GM12872 (cell line): Measurements from ENCODE around the gene DNASE2.
A peak's percentile ranks its signal among the peaks of the same experiment; 100 is the strongest.

Source experiments
- CTCF ChIP-seq: IDR thresholded peaks from 3 replicates; pipeline ENCODE4 v1.5.1; 2011; ENCODE audit warnings: low read depth, mild to moderate bottlenecking, low read length, moderate library complexity; ENCODE audit not compliant: insufficient read depth

DNASE2 gene

GRCh38 chr19:12847159-12848139 is 33.8 kb downstream of the DNASE2 start:
- peak; percentile 96 for TF ChIP-seq CTCF

DNA sequence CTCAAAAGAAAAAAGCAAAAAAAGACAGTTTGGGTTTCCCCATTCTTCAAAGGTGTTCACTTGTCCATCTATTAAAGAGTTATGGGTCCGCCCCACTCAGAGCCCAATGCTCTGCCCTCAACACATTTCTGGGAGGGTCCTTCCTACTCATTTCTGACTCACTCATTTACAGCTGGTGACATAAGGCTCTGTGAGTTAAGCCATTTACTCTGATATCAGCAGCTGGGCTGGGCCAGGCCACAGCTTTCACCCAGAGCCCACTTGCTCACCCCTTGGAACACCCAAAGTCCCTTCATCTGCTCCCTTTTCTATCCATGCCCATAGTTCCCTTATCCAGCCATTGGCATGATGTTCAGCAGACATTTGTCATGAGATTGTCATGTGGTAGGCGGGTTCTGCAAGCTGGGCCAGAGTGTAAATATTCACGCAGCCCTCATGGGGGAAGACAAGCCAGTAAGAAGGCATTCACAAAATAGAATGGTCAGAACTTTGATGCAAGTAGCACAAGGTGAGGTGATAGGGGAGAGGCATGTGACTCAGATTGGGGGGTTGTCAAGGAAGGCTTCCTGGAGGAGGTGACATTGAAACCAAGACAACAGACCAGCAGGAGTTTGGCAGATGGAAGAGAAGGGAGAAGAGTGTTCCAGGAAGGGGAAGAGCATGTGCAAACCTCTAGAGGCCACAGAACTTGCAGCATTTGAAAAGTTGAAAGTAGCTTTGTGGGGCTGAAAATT is 37.1 kb downstream of the DNASE2 start:
- TF ChIP-seq CTCF = no peak

DNA sequence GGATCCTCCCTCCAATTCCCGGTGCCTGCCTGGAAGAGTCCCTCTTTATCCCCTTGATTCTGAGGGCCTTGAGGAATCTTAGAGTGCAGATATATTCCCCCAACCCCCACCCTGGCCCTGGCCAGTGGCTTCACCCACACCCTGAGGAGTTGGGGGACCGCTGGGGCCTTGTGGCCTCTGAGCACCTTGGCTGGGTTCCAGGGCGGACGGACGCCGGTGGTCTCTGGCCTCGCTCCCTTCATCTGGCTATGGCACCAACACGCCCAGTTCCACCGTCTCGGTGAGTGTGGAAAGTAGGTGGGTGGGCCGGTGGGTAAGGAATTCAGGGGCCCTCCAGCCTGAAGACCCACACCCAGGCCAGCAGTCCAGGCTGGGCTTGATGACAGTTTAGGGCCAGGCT is 37.9 kb downstream of the DNASE2 start:
- no peak for TF ChIP-seq CTCF

DNA sequence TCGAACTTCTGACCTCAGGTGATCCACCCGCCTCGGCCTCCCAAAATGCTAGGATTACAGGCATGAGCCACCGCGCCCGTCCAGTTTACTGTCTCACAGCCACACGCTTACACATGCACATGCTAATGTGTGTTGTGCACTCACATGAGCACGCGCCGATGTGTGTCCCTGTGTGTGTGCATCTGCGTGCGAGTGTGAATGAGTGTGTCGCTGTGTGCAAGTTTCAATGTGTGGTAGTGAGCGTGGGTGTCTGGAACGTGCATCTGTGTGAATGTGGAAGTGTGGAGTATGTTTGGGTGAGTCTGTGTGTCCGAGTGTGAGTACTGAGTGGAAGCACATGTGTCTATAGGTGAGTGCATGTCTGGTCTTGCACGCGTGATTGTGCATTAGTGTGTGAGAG is 38.7 kb downstream of the DNASE2 start:
- TF ChIP-seq CTCF = no peak

GRCh38 chr19:12841094-12841493 is 40.2 kb downstream of the DNASE2 start:
- TF ChIP-seq CTCF = no peak

DNA sequence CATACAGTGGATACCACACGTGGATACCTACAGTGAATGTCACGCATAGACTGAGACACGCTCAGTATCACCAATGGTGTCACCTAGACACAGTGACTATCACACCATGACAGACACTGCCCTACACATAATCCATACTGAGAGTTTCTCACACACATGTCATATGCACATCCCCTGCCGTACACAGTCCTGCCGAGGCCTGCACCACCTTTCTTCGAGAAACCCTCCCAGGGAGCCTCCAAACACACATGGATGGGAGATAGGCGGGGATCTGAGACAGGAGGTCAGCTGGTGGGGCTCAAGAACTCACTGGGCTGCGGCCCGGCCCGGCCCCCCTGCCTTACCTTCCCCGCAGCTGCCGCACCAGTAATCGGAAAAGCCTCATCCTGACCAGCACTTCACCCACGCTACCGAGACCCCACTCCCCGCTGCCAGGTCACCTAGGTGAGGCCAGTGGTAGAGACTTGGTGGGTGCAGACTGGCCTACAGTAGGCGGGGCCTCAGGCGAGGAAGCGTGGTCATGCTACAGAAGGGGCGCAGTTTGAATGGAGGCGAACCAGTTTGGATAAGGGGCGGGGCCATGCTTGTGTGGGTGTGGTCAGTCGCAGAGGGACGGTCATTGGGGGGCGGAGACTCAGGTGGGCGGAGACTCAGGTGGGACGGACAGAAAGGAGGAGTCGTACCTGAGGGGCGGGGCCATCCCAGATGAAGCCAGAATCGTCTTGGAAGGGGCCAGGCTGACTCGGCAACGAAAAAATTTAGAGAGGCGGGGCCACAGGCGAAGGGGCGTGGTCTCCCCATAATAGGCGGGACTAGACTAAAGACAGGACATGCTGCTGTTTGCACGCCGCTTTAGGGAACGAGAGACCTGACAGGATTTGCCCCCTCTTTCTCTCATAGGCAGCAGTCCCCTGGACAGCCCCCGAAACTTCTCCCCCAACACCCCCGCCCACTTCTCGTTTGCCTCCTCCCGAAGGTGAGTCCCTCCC is 40.9 kb downstream of the DNASE2 start:
- TF ChIP-seq CTCF = no peak
